ENCODE measurements around the gene FIGNL2.

The FIGNL2 gene

DNA sequence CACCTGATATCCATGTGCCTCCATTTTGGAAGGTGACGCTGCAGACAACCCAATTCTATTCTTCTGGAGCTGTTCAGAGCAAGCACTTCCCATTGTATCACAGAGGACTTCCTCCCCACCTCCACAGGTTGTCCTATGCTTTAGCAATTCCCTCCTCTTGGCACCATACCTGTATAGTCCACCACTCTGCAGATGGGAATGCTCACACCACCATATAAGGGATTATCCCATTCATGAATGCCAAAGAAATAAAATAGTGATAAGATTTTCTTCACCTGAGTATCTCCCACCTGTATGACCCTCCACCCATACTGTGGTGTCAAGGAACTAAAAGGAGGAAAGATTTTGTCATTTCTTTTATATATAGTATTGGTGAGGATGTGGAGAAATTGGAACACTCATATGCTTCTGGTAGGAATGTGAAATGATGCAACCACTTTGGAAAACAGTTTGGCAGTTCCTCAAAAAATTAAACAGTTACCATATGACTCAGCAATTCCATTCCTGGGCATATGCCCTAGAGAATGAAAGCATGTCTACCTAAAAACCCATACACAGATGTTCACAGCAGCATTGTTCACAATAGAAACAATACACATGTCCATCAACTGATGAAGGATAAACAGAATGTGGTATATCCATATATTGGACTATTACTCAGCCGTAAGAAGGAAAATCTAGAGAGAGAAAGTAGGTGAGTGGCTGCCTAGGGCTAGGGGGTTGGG, 75.2 kb downstream of the FIGNL2 start:
- DNase-seq (ENCODE audit: low spot score) = peak; percentile 86

- DNase-seq (ENCODE audit: low spot score) = peak; percentile 49
Observed at GRCh38 chr12:51771008-51771407, 77.5 kb downstream of the FIGNL2 start.
